GM18870 (cell line): Measurements from ENCODE around the gene KRT82.
"Not testable (repeated sequence)": the region's sequence is repeated elsewhere in the genome, so short reads cannot be mapped to it uniquely, and the experiment has no call there.

Experiments
- ATAC-seq: cut with Tn5 transposase; IDR thresholded peaks from one replicate; pipeline ENCODE4 v1.9.1; 2021; ENCODE audit warnings: moderate library complexity; ENCODE audit not compliant: unreplicated experiment

KRT82 gene

DNA sequence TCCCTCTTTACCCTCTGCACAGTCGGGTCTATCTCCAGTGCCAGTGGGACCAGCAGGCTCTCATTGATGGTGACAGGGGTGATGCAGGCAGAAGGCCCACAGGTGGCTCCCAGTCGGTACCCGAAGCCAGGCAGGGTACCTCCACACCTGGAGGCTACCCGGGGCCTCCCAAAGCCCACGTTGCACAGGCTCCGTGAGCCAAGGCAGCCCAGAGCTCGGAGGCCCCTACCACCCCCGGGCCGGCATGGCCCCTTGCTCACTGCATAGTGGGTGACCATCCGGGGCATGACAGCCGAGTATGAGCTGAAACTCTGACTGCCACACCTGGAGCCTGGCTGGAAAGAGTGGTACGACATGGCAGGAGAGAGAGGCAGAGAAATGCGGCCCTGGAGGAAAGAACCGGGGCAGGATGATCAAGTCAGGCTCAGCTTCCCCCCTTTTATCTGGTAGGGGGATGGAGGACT, at the start of gene KRT82:
KRT82 (minus strand) TSS at position 414 of the 464 bp plus-strand sequence; CDS start at position 356, 58 bp downstream.
- ATAC-seq = no peak

DNA sequence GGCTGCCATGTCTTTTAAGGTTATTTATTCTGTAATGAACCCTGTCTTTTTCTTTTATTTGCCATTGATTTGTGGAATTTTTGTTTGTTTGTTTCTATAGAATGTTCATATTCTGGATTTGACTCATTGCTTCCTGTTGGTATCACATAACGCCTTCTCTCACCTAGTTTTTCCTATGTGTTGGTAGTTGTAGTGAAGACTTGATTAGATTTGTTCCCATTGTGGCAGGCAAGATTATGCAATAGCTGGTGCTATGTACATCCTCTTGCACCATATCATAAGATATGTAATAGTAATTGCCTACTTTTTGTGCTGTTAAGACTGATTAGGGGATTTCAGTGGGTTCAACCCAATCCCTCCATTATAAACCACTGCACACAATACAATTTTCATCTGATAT, 49.7 kb upstream of the KRT82 start:
- no peak for ATAC-seq

DNA sequence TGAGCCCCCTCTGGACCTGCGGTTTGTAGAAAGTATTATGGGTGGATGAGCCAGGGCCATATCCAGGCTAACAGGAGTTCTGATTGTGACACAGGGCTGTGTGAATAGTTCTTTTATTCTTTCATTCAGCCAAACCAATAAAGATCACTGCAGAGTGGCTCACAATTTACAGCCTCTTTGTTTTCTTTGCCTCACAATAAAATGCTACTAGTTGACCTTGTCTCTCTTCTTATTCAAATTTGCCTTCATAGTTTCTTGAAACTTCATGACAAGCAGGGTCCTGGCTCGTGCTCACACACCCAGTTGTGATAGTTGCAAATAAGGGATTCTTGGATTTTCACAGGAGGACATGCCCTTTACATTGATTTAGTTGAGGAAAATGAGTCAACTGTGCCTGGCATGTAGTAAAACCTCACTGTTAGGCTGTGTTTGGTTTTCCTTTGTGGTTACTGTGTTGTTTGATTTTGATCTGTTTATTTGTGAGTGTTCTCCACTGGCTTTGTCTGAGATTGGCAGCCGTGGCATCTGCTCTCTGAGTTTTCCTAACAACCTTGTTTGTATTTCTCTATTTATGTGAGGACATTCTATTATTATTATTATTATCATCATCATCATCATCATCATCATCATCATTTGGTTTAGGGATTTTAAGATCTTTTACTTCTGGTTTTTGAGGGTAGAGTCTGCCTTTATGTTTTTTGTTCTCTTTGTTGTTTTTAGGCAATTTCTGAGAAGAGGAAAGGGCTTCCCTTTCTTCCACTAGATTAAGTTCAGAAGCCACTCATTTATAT, 48.5 kb upstream of the KRT82 start:
- ATAC-seq = no peak

DNA sequence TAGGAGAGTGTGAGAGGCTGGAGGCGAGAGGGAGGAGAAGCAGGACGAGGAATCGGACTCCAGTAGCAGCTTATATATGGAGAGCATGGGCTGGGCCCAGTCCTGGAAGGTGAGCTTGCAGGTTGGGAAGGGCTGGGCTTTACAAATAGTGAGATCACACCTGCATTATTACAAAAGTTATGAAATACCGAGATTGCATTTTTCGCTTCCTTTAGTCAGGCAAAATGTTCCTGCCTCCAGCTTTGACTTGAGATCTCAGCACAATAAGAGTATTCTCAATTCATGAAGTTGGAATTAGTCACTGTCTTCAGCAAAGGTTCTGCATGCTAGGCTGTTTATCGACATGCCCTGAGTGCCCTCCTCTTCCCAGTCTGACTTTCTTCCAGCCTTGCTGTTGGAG, 46.0 kb upstream of the KRT82 start, which contains the start of gene KRT6B:
KRT6B (minus strand) TSS at position 46 of the 400 bp plus-strand sequence. CDS start 68 bp downstream, outside the sequence.
- no peak for ATAC-seq

DNA sequence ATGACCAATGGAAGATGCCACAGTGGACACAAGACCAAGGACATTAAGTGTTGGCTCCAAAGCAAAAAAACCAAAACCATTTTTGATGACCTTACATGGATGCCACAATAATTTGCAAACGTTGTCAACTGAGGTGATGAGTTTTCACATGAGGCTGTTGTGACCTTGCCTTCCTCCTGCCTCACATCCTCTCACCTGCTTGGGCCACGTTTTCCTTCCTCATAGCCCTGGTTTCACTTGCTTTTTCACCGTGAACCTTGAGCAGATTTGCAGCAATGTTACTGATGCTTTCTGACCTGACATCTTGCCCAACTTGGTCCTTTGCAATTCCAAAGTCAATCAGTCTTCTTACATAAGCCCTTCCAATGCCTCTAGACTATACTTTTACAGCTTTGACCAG, 42.1 kb upstream of the KRT82 start:
- ATAC-seq = no peak

DNA sequence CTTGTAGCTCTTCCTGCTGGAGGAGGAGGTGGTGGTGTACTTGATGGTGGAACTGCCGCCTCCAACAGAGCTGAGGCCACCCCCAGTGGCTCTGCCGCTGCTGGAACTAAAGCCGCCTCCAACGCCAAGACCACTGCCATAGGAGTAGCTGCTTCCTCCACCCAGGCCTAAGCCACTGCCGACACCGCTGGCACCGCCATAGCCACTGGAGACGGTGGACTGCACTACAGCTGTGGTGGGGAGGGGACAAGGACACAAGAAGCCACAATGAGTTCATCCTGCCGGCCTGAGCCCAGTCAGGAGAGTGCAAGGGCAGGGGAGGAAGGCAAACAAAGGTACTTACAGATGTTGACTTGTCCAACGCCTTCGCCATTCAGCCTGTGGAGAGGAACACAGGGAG, 41.1 kb upstream of the KRT82 start:
- not testable (repeated sequence) for ATAC-seq

DNA sequence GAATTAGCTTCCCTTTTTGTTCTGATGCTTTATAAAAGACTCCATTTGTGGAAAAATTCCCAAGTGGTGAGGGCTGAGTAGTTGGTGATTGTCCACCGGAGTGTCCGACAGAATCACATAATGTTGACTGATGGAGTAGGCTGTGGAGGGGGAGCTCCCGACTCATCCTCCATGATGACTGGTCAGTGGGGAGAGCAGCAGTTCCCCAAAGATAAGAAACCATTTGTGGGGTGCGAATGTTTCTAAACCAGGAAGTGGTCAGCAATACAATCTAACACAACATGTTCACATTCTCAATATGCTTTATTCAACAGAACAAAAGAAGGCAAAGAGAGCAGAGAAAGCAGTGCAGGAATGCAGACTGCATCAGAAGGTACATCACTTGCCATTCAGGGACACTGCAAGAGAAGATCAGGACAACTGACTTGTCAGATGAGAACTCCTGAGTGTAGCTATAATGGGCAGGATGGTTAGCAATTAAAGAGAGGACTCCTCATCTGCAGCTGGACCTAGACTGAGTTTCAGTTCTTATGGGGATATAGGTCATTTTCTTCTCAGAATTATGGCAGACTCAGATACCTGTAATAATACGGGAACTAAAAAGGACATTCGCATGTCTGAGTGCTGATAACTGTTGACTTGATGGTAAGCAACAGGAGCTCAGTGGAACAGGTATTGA, 40.4 kb upstream of the KRT82 start:
- ATAC-seq = no peak

DNA sequence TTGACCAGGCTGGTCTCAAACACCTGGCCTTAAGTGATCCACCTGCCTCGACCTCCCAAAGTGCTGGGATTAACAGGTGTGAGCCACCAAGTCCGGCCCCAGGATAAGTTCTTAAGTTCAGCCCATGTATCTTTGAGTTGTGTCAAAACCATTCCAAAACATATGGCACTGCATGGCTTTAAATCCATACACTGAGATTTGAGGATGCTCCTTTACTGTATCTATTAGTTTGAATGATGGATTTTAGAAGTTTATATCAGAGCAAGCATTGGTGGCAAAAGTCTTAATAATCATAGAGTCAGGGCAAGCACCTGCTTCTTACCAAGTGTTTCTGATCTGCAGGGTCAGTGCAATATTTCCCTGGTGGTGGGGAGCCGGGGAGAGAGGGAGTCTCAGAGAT, 39.7 kb upstream of the KRT82 start:
- no peak for ATAC-seq

DNA sequence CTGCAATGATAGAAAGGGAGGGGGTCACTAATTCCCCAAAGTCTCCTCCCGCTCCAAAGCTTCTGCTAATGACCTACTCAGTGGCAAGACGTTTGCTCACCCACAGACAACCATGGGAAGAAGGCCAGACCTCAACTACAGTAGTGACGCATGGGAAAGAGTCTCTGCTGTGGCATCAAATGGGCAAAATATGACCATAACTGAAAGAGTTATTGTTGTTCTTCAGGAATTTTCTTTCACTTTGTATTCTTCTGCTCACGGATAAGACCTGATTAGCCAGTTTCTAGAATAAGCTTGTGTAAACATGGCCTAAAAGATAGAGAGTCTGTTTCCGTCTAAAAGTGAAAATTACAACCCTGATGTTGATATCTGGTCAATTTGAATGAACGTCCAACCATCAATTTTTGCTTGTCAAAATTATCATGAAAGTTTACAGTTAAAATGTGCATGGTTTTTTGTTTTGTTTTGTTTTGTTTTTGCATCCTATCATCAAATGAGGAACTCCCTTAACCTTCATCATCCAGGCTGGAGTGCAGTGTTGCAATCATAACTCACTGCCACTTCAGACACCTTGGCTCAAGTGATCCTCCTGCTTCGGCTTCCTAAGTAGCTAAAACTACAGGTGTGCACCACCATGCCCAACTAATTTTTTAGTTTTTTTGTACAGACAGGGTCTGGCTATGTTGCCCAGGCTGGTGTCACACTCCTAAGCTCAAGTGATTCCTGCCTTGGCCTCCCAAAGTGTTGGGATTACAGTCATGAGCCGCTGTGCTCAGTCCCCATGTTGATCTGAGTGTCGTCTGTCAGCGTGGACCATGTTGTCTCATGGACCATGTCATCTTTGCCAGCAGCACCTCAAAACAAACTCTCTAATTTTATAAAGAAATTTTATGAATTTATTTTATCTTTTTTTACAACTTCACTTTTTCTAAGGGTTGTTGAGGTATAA, 38.8 kb upstream of the KRT82 start:
- no peak for ATAC-seq

DNA sequence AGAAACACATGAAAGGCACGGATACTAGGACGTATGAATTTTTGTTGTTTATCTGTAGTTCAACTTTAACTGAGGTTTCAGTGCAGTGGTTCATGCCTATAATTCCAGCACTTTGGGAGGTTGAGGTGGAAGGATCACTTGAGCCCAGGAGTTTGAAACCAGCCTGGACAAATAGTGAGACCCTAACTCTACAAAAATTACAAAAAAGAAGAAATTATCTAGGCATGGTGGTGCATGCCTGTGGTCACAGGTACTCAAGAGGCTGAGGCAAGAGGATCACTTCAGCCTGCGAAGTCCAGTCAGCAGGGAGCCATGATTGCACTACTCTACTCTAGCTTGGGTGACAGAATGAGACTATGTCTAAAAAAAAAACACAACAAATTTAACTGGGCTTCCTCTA, 37.8 kb upstream of the KRT82 start:
- ATAC-seq = no peak

DNA sequence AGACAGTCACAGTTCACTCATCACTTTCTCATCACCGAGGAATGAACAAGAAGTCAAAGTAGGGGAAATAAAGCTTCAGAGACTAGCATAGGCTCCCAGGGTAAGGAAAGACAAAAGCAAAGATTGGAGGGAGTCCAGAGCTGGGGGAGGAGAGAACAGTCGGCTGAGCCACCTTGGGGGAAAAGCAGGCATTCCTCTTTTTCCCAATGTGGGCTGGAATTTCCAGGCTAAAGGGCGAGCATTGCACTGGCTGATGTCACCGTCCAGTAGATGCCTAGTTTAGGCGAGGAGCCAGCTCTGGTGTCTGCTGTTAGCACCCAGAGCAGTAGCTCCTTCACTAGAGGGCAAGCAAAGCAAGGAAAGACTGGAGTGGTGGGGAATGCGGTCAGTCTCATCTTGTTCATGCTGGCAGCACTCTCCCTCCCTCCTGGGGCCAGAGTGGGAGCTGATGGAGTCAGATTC, 36.5 kb upstream of the KRT82 start:
- ATAC-seq = no peak

DNA sequence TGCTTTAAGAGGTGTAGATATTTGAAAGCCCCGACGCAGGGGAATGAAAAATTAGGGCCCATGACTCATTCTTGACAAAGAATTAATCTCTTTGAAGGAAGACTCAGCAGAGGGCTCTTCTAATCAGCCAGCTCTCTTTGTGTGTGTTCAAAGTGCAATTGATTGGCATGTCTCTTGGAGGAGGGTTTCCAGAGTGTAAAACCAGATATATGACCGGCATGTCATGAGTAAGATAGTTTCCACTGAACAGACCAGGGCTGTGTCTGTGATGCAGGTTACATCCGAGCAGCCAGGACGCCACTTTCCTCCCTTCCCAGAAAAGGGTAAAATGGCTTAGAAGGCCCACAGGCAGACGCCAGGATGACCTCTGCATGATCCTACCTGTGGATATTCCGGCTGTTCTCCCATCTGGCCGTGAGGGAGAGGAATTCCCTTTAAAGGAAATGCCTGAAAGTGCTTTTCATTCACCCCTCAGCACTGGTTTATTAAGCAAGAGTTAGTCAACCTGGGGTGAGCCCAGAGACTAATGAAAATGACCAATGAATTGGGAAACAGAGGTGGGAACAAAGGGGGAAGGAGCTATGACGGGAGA, 35.3 kb upstream of the KRT82 start:
- ATAC-seq = no peak

DNA sequence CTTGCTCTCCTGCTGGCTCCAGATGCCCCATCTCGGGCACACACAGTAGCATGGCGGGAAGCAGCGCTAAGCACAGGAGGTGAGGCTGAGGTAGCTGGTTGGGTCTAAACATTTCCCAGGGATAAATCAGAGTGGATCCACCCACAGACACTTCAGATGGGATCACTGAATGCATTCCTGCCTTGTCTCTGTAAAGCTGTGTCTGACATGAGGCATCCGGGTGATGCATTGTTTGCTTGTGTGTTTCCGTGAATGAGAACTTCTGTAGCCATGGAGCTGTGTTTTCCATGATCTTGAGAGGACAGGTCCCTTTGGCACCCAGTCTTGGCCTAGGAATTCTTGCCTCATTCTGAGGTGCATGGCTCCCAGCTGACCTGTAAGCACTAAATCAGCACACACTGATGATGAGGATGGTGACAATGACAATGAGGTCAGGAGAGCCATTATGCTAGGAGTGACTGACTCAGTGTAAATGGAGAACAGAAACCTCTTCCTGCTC, 34.7 kb upstream of the KRT82 start:
- ATAC-seq = no peak

DNA sequence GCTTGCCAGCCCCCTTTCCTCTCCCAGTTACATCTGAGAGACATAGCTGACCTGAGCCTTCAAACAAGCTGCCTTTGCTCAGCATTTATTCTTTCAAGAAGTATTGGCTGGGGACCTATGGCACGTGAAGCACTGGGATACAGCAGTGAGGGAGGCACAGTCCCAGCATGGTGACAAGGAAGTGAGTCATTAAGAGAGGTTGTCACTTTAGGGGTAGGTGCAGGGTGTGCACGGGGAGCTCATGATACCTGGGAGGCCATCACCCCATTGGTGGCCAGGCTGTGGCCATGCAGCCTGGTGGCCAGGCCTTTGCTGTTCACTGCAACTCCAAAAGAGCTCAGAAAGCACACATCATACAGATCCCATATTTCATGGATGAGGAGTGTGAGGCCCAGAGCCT, 33.7 kb upstream of the KRT82 start:
- no peak for ATAC-seq

DNA sequence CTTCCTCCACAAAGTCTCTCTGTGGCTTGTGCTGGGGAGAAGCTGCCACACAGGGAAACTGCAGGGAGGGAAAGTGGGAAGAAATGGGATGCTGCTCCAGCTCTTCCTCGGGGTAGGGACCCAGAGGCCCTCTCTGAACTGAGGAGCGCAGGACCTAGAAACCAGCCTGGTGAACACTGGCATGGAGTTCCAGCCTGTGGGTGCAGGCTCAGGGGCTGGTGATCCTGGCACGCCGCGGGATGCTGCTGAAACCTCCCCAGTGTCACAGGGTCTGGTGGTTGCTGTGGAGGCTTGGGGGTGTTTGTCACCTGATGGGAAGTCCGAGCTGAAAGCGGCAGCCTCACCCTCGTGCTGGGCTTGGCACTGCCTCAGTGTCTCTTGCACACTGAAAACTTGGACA, 33.3 kb upstream of the KRT82 start:
- no peak for ATAC-seq

DNA sequence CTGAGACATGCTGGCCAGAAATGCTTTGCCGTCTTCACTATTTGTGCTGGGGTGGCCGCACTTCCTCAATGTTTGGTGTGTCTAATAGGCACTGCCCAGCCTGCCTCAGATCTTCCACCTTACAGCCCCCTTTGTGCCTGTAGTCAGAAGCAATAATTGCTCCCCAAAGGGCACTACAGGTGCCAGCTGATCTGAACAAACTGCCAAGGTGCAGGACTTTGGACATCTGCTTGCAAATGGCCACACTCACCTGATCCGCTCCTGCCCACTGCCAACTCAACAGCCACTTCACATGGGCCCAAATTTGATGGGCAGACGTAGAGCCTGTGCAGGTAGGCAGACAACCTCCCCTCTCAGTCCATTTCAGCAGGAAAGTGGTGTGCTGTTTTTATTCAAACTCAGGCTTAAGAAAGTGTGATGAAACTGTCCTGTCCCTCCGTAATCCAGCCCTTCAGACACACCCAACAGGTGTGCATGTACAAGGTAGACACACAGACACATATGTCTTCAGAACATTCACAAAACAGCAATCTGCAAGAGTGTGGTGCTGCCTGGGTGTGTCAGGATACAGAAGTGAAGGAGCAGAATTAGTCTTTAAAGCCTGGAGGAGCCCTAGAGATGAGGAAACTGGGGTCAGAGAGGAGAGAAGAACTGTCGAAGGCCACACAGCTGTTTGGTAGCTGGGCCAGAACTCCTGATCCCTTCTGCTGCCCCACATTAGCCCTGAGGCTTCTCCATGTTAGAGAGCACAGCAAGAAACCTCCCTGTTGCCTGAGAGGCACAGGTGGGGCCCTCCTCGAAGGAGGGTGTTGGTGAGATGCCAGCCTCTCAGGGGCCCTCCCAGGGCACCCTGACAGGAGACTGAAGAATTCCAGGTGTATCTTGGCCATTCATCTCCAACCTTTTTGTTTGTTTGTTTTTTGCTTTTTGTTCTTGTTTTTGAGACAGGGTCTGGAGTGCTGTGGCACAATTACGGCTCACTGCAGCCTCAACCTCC, 32.5 kb upstream of the KRT82 start:
- no peak for ATAC-seq

DNA sequence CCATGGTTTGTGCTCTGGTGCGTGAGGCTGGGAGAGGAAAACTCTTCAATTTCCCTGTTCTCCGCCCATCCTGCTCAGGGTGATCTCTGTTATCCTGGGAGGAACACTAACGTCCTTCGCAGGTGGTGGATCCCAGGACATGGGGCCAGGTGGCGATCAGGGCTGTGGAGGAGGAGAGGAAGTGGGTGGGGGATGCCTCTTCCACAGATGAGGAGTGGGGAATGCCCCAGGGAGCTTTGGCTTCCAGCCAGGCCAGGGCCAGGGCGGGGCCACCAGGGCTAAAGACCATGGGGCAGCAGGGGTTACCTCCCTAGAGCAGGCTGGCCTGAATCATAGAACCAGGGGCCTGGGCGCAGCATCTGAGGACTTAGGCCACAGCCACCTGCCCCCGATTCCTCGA, 31.4 kb upstream of the KRT82 start:
- ATAC-seq = no peak

DNA sequence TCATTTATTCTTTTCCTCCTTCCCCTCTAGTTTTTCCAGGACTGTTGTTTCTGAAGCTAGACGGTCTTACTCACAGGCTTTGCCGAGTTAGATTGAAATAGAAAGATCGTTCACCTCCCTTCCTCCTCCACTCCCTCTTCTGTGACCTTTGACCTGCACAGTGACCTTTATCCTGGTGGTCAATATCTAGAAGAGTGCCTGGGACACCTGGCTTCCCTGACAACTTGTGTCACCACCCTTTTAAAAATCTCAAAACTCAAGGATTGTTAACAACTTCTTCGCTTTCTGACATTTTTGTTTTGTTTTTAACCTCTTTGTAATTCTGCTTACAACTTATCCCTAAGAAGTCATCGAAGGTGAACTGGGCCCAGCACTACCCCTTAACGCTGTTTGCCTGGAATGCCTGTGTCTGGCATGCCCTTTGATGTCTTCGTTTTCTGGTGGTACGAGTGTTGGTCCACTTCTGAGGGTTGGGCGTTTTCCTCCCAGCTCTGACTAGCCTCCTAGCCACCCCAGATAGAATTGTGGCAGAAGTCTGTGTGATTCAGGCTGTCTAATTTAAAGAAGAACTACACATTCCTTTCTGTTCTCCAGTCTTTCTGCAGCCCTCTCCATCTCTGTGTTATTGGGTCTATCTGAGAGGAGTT, 30.8 kb upstream of the KRT82 start:
- no peak for ATAC-seq
